Ovary (tissue), 9 donors: ENCODE measurements around the gene ELL2. TPM values are rescaled to one million over a fixed set of nuclear protein-coding genes. Genes with fewer than 3 reads are reported as not detected.

Source experiments
- DNase-seq, 5 donors: peaks; one replicate each; pipeline ENCODE4 v3.0.0-alpha.2; 2019 to 2020
- H3K27ac ChIP-seq, 2 donors: fragments of 200-600 bp; one replicate each; pipeline versions ENCODE4 v1.5.1 to v1.8.0; 2019 to 2022
- H3K27me3 ChIP-seq: fragments of 200-600 bp; one replicate; pipeline ENCODE4 v1.8.0; 2022
- H3K36me3 ChIP-seq: fragments of 200-600 bp; sonication (generic); one replicate; pipeline ENCODE4 v1.5.1; 2019
- H3K4me1 ChIP-seq: one replicate; pipeline ENCODE4 v1.8.1; 2013; ENCODE audit warnings: mild to moderate bottlenecking, moderate library complexity; ENCODE audit not compliant: insufficient read depth
- H3K4me3 ChIP-seq: fragments of 200-600 bp; sonication (generic); one replicate; pipeline ENCODE4 v1.5.1; 2017
- H3K9me3 ChIP-seq, 2 donors: fragments of 200-600 bp in 1 of 2; sonication (generic) in 1 of 2; one replicate each; pipeline versions ENCODE4 v1.5.1 to v1.8.1; 2013 to 2019; ENCODE audit warnings: mild to moderate bottlenecking in 1 of 2, moderate library complexity in 1 of 2
- CTCF ChIP-seq, 3 donors: fragments of 450-650 bp in 2 of 3; fragments of 200-600 bp in 1 of 3; IDR thresholded peaks; one replicate each; pipeline versions ENCODE4 v1.5.1 to v1.8.0; 2016 to 2022; ENCODE audit warnings: antibody characterized with exemption in 3 of 3, mild to moderate bottlenecking in 1 of 3
- EP300 ChIP-seq: sonication (generic); formaldehyde crosslinking; IDR thresholded peaks from one replicate; pipeline ENCODE4 v1.6.1; 2017; ENCODE audit warnings: antibody characterized with exemption
- POLR2A ChIP-seq: fragments of 450-650 bp; IDR thresholded peaks from one replicate; pipeline ENCODE4 v1.6.1; 2017; ENCODE audit warnings: antibody characterized with exemption, mild to moderate bottlenecking, moderate library complexity
- WGBS, 3 donors: extraction: QIAGEN DNeasy Blood & Tissue Kit in 1 of 3; methylation state at CpG; one replicate each; pipeline versions ENCODE4 v1.1.5 to v1.1.7; 2013 to 2017; 5-methylcytosine and 5-hydroxymethylcytosine counted together
- intact Hi-C, 4 donors: fragments of 100-400 bp; cut with DNase I; formaldehyde crosslinking; loops; one replicate each; pipeline versions ENCODE4 v1.11.0 to v1.15.1; 2022 to 2023
- polyA plus RNA-seq, 2 donors: library from polyadenylated mRNA; stranded (reverse); fragments of 200-250 nt in 1 of 2; fragments of 350-450 nt in 1 of 2; fragmentation: Illumina TruSeq in 1 of 2; extraction: RNeasy Lipid Tissue Mini Kit (QIAGEN cat#74804) in 1 of 2; gene quantifications; one replicate each; pipeline ENCODE4 v1.2.3, GENCODE V29; 2013 to 2014
- total RNA-seq, 7 donors: library from RNA; depleted of rRNA in 2 of 7; stranded (reverse); fragments of >200 nt in 2 of 7; fragmentation: NEBNext Ultra II Directional in 3 of 7; extraction: Animal tissue kit (Norgen Biotek cat#: 25700) in 3 of 7; gene quantifications; one replicate each; pipeline versions ENCODE4 v1.1.0 to v1.2.4, GENCODE V29; 2016 to 2023
- donor health status: DM: no; HTN: no; CAD: no; lungs with moderate emphysema.
- donor health status: DM: no; HTN: no; CAD: no.
- donor health status: Bipolar disorder and iron deficiency.
- donor health status: DM: yes; HTN: yes; CAD: no.
- donor health status: DM: no; HTN: no; CAD: no.
- donor health status: DM: yes; HTN: yes; CAD: no.

Gene ELL2
- total and polyA plus RNA-seq, 9 donors, result 7.2 to 73.2 (median 25.1) TPM

- Histone ChIP-seq H3K9me3 (no peaks in the 10 kb centered on the region), H3K27ac (no peak overlapping the region), H3K36me3 (no peaks in the 10 kb centered on the region), H3K4me3 (no peak overlapping the region), H3K4me1 (peaks cover 6% of the 10 kb centered on the region), H3K27me3 (no peaks in the 10 kb centered on the region)
- intact Hi-C loops, result no loop called here
- 81 to 85% (median 84%) methylated on average over 3 of the region's 3 CpGs for WGBS, 3 donors
- DNase-seq, result no peak
- no peak for TF ChIP-seq EP300
- no peak for TF ChIP-seq POLR2A
- no peak for TF ChIP-seq CTCF (IDR thresholded peaks at IDR 0.05)
Observed at GRCh38 chr5:95915999-95916686, 45.5 kb downstream of the ELL2 start.

- H3K4me3 ChIP-seq, result no peak overlapping the region
- no peaks in the 10 kb centered on the region for H3K27me3 ChIP-seq
- peaks cover 13% of the 10 kb centered on the region for H3K4me1 ChIP-seq
- WGBS, 3 donors, result 77 to 79% (median 79%) methylated on average over 6 of the region's 6 CpGs
- H3K9me3 ChIP-seq, result no peaks in the 10 kb centered on the region
- H3K27ac ChIP-seq, result no peak overlapping the region
- TF ChIP-seq POLR2A, result no peak
- no peak for TF ChIP-seq EP300
- H3K36me3 ChIP-seq, result no peaks in the 10 kb centered on the region
- no peak for DNase-seq
- intact Hi-C loops, result no loop called here
Observed at GRCh38 chr5:95913663-95914062, 48.0 kb downstream of the ELL2 start.

- WGBS, 3 donors, result 33 to 63% (median 56%) methylated on average over 2 of the region's 2 CpGs
- no peaks in the 10 kb centered on the region for H3K27me3 ChIP-seq
- H3K36me3 ChIP-seq, result no peaks in the 10 kb centered on the region
- intact Hi-C loops, result no loop called here
- DNase-seq, result no peak
- H3K27ac ChIP-seq, result no peak overlapping the region
- no peak for TF ChIP-seq EP300
- TF ChIP-seq POLR2A, result no peak
- no peak for TF ChIP-seq CTCF (IDR thresholded peaks at IDR 0.05)
- H3K4me3 ChIP-seq, result no peak overlapping the region
- H3K4me1 ChIP-seq, result peaks cover 15% of the 10 kb centered on the region
- H3K9me3 ChIP-seq, result no peaks in the 10 kb centered on the region
Observed at GRCh38 chr5:95912029-95912428, 49.6 kb downstream of the ELL2 start.

- DNase-seq, result no peak
- Histone ChIP-seq H3K4me3 (no peak overlapping the region), H3K4me1 (peaks cover 11% of the 10 kb centered on the region), H3K9me3 (no peaks in the 10 kb centered on the region), H3K36me3 (no peaks in the 10 kb centered on the region), H3K27me3 (no peaks in the 10 kb centered on the region), H3K27ac (no peak overlapping the region)
- intact Hi-C loops, result no loop called here
- TF ChIP-seq POLR2A (no peak), CTCF (IDR thresholded peaks at IDR 0.05) (no peak), EP300 (no peak)
- WGBS, 3 donors, result 93 to 94% (median 93%) methylated on average over 4 of the region's 4 CpGs
Observed at GRCh38 chr5:95910521-95910920, 51.1 kb downstream of the ELL2 start.

- Histone ChIP-seq H3K27me3 (no peaks in the 10 kb centered on the region), H3K4me1 (peaks cover 11% of the 10 kb centered on the region), H3K9me3 (no peaks in the 10 kb centered on the region), H3K36me3 (no peaks in the 10 kb centered on the region), H3K27ac (no peak overlapping the region), H3K4me3 (no peak overlapping the region)
- TF ChIP-seq EP300, result no peak
- no peak for TF ChIP-seq POLR2A
- TF ChIP-seq CTCF (IDR thresholded peaks at IDR 0.05), result no peak
- intact Hi-C loops, result no loop called here
- DNase-seq, result no peak
- 29 to 40% (median 38%) methylated on average over 1 of the region's 1 CpG for WGBS, 3 donors
Observed at GRCh38 chr5:95909738-95910137, 51.9 kb downstream of the ELL2 start.
